Mammary epithelial cell (primary cell): ENCODE measurements around the gene APBA2.

Experiments used
- EZH2 ChIP-seq: IDR thresholded peaks from 2 replicates; pipeline ENCODE4 v1.6.1; 2012; ENCODE audit warnings: low read length, inconsistent platforms, borderline replicate concordance
- TF ChIP-seq, protein P1 (sequence below), 2 donors: IDR thresholded peaks in 1 of 2; conservative IDR thresholded peaks in 1 of 2; 2 replicates each; pipeline ENCODE4 v1.5.1; 2011 to 2012; ENCODE audit warnings: inconsistent platforms in 2 of 2, low read length in 2 of 2, mild to moderate bottlenecking in 2 of 2, control low read depth in 1 of 2, low read depth in 1 of 2; ENCODE audit not compliant: insufficient read depth in 1 of 2; ENCODE audit errors: extremely low read depth in 1 of 2

DNA sequence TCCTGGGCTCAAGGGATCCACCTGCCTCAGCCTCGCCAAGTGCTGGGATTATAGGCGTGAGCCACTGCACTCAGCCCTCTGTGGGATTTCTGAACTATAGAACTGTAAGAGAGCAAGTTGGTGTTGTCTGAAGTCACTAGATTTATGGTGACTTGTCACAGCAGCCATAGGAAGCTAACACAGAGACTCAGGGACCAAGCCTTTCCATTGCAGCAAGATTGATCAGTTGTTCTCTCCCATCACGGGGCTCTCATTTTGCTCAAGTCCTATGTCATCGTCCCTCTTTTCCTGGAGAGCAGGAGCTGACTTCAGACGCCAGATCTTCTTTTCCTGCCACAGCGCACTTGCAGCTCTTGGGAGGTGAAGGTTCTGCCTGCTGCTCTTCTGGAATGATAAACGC lies 61.0 kb downstream of the APBA2 start:
- TF ChIP-seq, protein P1, sequence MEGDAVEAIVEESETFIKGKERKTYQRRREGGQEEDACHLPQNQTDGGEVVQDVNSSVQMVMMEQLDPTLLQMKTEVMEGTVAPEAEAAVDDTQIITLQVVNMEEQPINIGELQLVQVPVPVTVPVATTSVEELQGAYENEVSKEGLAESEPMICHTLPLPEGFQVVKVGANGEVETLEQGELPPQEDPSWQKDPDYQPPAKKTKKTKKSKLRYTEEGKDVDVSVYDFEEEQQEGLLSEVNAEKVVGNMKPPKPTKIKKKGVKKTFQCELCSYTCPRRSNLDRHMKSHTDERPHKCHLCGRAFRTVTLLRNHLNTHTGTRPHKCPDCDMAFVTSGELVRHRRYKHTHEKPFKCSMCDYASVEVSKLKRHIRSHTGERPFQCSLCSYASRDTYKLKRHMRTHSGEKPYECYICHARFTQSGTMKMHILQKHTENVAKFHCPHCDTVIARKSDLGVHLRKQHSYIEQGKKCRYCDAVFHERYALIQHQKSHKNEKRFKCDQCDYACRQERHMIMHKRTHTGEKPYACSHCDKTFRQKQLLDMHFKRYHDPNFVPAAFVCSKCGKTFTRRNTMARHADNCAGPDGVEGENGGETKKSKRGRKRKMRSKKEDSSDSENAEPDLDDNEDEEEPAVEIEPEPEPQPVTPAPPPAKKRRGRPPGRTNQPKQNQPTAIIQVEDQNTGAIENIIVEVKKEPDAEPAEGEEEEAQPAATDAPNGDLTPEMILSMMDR (conservative IDR thresholded peaks at IDR 0.05 in 1 of 2, IDR thresholded peaks at IDR 0.05 in 1 of 2; ENCODE audit: extremely low read depth in 1 of 2, insufficient read depth in 1 of 2, low read depth in 1 of 2, low read length in 2 of 2), result no peak
- no peak for TF ChIP-seq EZH2
